Neuron (in vitro differentiated cells): ENCODE data around the gene ZBTB43.

Source experiments
- H2AFZ ChIP-seq: one replicate; pipeline ENCODE4 v1.6.1; 2013; ENCODE audit warnings: low read depth, mild to moderate bottlenecking, inconsistent platforms, low read length, moderate library complexity
- H3K27me3 ChIP-seq: one replicate; pipeline ENCODE4 v1.6.1; 2013; ENCODE audit warnings: low read length; ENCODE audit not compliant: insufficient read depth
- H3K36me3 ChIP-seq: one replicate; pipeline ENCODE4 v1.6.1; 2013; ENCODE audit warnings: low read length; ENCODE audit not compliant: insufficient read depth
- H3K4me1 ChIP-seq: one replicate; pipeline ENCODE4 v1.6.1; 2013; ENCODE audit warnings: low read length; ENCODE audit not compliant: insufficient read depth
- H3K4me3 ChIP-seq: 2 replicates; pipeline ENCODE4 v1.5.1; 2013; ENCODE audit warnings: mild to moderate bottlenecking, low read length, moderate library complexity
- H3K9me3 ChIP-seq: one replicate; pipeline ENCODE4 v1.6.1; 2013; ENCODE audit warnings: low read length

Gene ZBTB43

GRCh38 chr9:126842220-126842842 lies 37.5 kb downstream of the ZBTB43 start:
- no peaks in the 10 kb centered on the region for H3K4me1 ChIP-seq

GRCh38 chr9:126842977-126843799 lies 38.3 kb downstream of the ZBTB43 start:
- H3K27me3 ChIP-seq, result no peaks in the 10 kb centered on the region
- no peaks in the 10 kb centered on the region for H3K4me1 ChIP-seq
- H2AFZ ChIP-seq, result no peak overlapping the region
- H3K9me3 ChIP-seq, result no peaks in the 10 kb centered on the region
- H3K36me3 ChIP-seq, result peaks cover 7% of the 10 kb centered on the region
- H3K4me3 ChIP-seq, result no peak overlapping the region

More at GRCh38 chr9:126842220-126842842, 37.5 kb downstream of the ZBTB43 start:
- no peaks in the 10 kb centered on the region for H3K27me3 ChIP-seq
- H3K36me3 ChIP-seq, result peaks cover 10% of the 10 kb centered on the region
- H2AFZ ChIP-seq, result no peak overlapping the region
- no peak overlapping the region for H3K4me3 ChIP-seq
- no peaks in the 10 kb centered on the region for H3K9me3 ChIP-seq

- no peaks in the 10 kb centered on the region for H3K36me3 ChIP-seq
- no peaks in the 10 kb centered on the region for H3K9me3 ChIP-seq
- no peaks in the 10 kb centered on the region for H3K27me3 ChIP-seq
- no peak overlapping the region for H3K4me3 ChIP-seq
- H3K4me1 ChIP-seq, result no peaks in the 10 kb centered on the region
- H2AFZ ChIP-seq, result no peak overlapping the region
These were observed 39.2 kb downstream of the ZBTB43 start for GRCh38 chr9:126844085-126844484.

GRCh38 chr9:126847051-126847450 lies 42.2 kb downstream of the ZBTB43 start:
- Histone ChIP-seq H3K27me3 (no peaks in the 10 kb centered on the region), H3K9me3 (no peaks in the 10 kb centered on the region), H3K4me3 (no peak overlapping the region), H3K4me1 (no peaks in the 10 kb centered on the region), H2AFZ (no peak overlapping the region), H3K36me3 (no peaks in the 10 kb centered on the region)

GRCh38 chr9:126849591-126850225 lies 44.9 kb downstream of the ZBTB43 start:
- no peaks in the 10 kb centered on the region for H3K9me3 ChIP-seq
- H3K4me1 ChIP-seq, result peaks cover 2% of the 10 kb centered on the region
- H2AFZ ChIP-seq, result no peak overlapping the region
- no peak overlapping the region for H3K4me3 ChIP-seq
- H3K36me3 ChIP-seq, result no peaks in the 10 kb centered on the region
- H3K27me3 ChIP-seq, result no peaks in the 10 kb centered on the region

GRCh38 chr9:126851286-126851880 lies 46.5 kb downstream of the ZBTB43 start:
- no peaks in the 10 kb centered on the region for H3K36me3 ChIP-seq
- H2AFZ ChIP-seq, result no peak overlapping the region
- no peaks in the 10 kb centered on the region for H3K27me3 ChIP-seq
- H3K4me1 ChIP-seq, result peaks cover 2% of the 10 kb centered on the region
- no peaks in the 10 kb centered on the region for H3K9me3 ChIP-seq
- no peak overlapping the region for H3K4me3 ChIP-seq

GRCh38 chr9:126852086-126852688 lies 47.3 kb downstream of the ZBTB43 start:
- no peak overlapping the region for H3K4me3 ChIP-seq

GRCh38 chr9:126853667-126854066 lies 48.8 kb downstream of the ZBTB43 start:
- H3K4me3 ChIP-seq, result no peak overlapping the region

More at GRCh38 chr9:126852086-126852688, 47.3 kb downstream of the ZBTB43 start:
- H3K9me3 ChIP-seq, result no peaks in the 10 kb centered on the region
- no peaks in the 10 kb centered on the region for H3K36me3 ChIP-seq
- H3K4me1 ChIP-seq, result peaks cover 2% of the 10 kb centered on the region
- no peak overlapping the region for H2AFZ ChIP-seq
- H3K27me3 ChIP-seq, result no peaks in the 10 kb centered on the region

GRCh38 chr9:126854734-126855133 lies 49.9 kb downstream of the ZBTB43 start:
- Histone ChIP-seq H3K4me3 (no peak overlapping the region), H3K36me3 (no peaks in the 10 kb centered on the region), H3K9me3 (no peaks in the 10 kb centered on the region), H3K27me3 (peaks cover 5% of the 10 kb centered on the region), H3K4me1 (peaks cover 2% of the 10 kb centered on the region), H2AFZ (no peak overlapping the region)

More at GRCh38 chr9:126853667-126854066, 48.8 kb downstream of the ZBTB43 start:
- no peaks in the 10 kb centered on the region for H3K9me3 ChIP-seq
- peaks cover 2% of the 10 kb centered on the region for H3K4me1 ChIP-seq
- no peak overlapping the region for H2AFZ ChIP-seq
- H3K36me3 ChIP-seq, result no peaks in the 10 kb centered on the region
- H3K27me3 ChIP-seq, result peaks cover 5% of the 10 kb centered on the region

- H3K4me1 ChIP-seq, result peaks cover 7% of the 10 kb centered on the region
- peaks cover 5% of the 10 kb centered on the region for H3K27me3 ChIP-seq
- no peaks in the 10 kb centered on the region for H3K36me3 ChIP-seq
- H2AFZ ChIP-seq, result no peak overlapping the region
- no peak overlapping the region for H3K4me3 ChIP-seq
- no peaks in the 10 kb centered on the region for H3K9me3 ChIP-seq
These were observed 51.6 kb downstream of the ZBTB43 start for GRCh38 chr9:126856326-126856877.

GRCh38 chr9:126857261-126857960 lies 52.6 kb downstream of the ZBTB43 start:
- H3K9me3 ChIP-seq, result no peaks in the 10 kb centered on the region

GRCh38 chr9:126859111-126859510 lies 54.3 kb downstream of the ZBTB43 start:
- peaks cover 21% of the 10 kb centered on the region for H3K4me1 ChIP-seq
- H3K36me3 ChIP-seq, result peaks cover 4% of the 10 kb centered on the region
- H3K4me3 ChIP-seq, result no peak overlapping the region
- H2AFZ ChIP-seq, result no peak overlapping the region
- H3K27me3 ChIP-seq, result peaks cover 5% of the 10 kb centered on the region
- no peaks in the 10 kb centered on the region for H3K9me3 ChIP-seq

More at GRCh38 chr9:126857261-126857960, 52.6 kb downstream of the ZBTB43 start:
- H3K4me1 ChIP-seq, result peaks cover 15% of the 10 kb centered on the region
- H3K27me3 ChIP-seq, result peaks cover 5% of the 10 kb centered on the region
- no peak overlapping the region for H3K4me3 ChIP-seq
- H2AFZ ChIP-seq, result no peak overlapping the region
- H3K36me3 ChIP-seq, result no peaks in the 10 kb centered on the region
